HG02884 (cell line): ENCODE data around the gene PHLDB3.
"Not testable (repeated sequence)": the region's sequence is repeated elsewhere in the genome, so short reads cannot be mapped to it uniquely, and the experiment has no call there.

Source experiments
- ATAC-seq: cut with Tn5 transposase; IDR thresholded peaks from one replicate; pipeline ENCODE4 v1.9.1; 2021; ENCODE audit warnings: mild to moderate bottlenecking, moderate library complexity; ENCODE audit not compliant: unreplicated experiment

The PHLDB3 gene

DNA sequence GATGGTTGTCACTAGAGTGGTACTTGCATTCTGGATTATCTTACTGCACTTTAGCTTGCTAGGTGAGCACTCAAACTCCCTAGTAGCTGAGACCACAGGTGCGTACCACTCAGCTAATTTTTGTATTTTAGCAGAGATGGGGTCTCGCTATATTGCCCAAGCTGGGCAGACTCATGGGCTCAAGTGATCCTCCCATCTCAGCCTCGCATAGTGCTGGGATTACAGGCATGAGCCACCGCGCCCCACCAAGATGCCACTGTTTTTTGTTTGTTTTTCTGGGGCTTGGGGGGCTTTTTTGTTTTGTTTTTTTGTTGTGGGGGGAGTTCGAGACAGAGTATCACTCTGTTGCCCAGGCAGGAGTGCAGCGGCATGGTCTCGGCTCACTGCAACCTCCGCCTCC is 56.9 kb downstream of the PHLDB3 start:
- no peak for ATAC-seq

DNA sequence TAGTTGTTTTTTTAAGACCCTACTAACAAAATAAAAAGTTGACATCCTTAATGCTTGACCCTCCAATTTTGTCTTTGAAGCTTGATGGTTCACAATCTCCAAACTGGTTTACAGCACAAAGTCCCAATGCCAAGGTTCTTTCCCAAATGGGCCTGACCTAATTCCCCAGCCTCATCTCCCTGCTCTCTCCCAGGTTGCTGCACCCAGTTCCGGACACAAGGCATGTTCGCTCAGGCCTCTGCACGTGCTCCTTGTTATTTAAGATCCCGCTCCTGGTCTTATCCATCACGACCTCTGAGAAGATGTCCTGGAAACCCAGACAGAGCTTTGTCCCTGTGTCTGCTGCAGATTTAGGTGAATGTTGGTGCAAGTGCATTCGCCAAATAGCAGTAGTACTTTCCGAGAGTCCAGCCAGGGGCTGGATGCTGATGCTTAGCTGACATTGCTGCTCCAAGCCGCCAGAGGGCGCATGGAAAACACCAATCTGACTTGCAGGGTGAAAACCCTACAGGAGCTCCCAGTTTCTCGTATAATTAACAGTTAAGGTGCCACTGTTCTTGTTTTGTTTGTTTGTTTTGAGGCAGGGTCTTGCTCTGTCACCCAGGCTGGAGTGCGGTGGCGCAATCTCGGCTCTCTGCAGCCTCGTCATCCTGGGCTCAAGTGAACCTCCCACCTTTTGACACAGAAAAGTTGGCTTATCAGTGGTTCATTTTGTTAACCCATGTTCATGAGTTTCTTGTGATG is 57.6 kb downstream of the PHLDB3 start:
- ATAC-seq: no peak

DNA sequence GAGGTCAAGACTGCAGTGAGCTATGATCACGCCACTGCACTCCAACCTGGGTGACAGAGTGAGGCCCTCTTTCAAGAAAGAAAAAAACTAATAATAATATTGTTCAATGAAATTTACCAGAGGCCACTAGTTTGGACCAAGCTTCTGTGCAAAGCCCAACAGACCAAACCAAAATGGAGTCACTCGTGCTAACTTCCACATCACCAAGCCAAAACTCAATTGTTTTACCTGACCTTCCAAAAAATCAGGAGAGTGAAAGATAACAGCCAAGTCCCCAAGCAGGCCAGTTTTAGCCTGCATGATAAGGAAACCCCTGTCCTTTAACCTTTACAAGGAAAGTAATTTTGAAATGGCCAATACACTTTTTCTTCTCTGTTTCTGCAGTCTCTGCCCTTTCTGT is 59.1 kb downstream of the PHLDB3 start:
- ATAC-seq: no peak

DNA sequence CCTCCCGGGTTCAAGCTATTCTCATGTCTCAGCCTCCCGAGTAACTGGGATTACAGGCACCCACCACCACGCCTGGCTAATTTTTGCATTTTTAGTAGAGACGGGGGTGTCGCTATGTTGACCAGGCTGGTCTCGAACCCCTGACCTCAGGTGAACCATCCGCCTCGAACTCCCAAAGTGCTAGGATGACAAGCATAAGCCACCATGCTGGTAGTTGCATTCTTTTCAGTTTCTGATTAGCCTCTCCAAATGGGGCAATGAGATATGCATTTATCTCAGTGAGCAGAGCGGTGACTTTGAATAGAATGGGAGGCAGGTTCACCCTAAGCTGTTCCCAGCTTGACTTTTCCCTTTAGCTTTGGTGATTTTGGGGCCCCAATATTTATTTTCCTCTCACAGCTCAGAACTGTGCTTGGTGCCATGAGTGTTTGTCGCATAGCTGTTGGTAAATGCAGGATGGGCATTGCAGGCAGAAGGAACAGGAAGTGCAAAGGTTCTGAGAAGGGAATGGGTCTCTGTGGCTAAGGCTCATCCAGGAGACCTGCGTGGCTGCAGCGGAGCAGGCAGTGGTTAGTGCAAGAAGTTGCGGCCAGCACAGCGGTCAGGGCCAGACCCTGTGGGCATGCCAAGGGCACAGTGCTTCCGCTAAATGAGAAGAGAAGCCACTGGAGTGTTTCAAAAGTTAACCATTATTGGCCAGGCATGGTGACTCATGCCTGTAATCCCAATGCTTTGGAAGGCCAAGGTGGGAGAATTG is 59.8 kb downstream of the PHLDB3 start:
- no peak for ATAC-seq

DNA sequence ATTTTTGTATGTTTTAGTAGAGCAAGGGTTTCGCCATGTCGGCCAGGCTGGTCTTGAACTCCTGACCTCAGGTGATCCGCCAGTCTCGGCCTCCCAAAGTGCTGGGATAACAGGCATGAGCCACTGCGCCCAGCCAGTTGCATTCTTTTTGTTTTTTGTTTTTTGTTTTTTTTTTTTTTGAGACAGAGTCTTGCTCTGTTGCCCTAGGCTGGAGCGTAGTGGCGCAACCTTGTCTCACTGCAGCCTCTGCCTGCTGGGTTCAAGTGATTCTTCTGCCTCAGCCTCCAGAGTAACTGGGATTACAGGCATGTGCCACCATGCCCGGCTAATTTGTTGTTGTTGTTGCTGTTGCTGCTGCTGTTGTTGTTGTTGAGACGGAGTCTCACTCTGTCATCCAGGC is 60.5 kb downstream of the PHLDB3 start:
- ATAC-seq: not testable (repeated sequence)

DNA sequence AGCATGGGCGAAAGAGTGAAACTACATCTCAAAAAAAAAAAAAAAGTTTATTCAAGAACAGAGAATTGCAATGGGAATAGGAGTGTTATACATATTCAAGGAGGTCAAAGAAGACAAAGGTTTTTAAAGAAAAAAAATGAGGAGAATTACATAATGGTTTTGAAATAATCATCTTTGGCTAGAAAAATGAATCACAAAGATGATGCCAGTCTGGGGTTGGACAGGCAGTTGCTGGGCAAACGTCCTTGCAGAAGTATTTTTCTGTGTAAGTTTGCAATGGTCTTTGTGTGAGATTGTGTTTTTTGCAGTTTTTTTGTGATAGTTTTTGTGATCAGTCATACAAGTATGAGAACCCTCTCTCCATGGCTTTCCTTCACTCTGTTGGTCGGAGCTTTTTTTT is 62.8 kb downstream of the PHLDB3 start:
- ATAC-seq: no peak

DNA sequence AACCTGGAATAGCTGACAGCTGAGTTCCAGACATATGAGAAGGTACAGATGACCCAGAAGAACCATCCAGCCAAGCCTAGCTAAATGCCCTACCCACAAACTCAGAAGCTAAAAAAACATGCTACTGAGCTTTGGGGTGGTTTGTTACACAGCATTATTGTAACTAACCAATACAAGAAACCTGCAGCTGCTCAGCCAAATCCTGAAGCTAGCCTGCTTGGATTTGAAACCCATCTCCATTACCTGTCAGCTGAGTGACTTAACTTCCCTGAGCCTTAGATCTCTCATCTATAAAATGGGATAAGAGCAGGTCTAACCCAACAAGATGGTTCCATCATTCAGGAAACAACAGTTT is 64.9 kb downstream of the PHLDB3 start:
- ATAC-seq: no peak

DNA sequence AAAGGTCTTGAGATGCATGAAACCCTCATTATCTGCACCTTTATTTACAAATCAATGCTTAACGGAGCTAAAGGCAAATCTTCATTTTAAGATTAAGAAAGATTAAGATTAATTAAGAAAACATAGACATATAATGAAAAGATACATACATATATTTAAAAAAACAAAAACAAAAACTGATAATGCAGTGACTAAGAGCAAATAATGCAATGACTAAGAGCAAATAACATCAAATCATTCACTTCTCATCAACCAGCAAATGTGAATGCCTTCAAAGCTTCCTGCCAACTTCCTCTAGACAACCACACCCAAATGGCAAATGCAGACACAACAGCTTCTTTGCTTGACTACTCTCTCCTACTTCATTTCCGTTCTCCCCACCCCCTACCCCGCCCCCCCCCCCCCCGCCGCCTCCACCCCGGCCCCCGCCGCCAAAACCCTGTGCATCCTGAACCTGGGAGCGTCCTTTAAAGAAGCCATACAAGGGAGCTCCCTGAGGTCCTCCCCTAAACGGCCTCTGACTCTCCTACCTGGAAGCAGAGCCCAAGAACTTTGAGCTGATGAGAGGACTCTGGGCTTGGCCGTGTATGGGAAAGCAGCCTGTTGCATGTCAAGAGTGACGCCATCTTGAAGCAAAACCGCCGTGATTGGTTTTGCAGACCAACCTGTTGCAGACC is 65.4 kb downstream of the PHLDB3 start:
- ATAC-seq: no peak

DNA sequence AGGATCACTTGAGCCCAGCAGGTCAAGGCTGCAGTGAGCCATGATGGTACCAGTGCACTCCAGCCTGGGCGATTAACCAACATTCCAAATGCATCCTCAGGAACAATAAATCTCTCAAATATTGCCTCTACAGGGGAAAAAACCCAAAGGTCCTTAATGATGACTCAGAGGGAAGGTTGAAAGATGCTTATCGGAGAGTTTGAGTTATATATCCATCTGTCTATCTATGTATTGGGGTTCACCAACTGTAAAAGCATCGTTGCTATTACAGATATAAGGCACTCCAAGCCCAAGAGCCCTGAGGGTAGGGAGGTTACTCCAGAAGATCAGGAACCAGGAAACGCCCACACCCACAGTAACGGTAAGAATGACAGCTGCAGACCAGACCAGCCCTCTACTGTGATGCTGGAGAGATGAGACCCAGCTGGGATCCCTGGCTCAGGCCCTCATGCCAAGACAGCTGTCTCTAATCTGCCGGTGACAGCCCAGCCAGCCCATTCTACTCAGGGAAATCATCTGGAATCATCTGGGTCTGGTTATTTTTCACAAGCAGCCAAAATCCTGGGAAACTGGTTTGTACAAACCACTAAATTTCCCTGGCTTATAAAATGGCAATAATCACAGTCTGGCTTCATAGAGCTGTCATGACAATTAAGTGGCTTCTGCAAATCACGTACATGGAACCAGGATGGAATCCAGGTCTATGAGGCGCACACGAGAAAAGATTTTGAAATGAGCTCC is 66.1 kb downstream of the PHLDB3 start:
- no peak for ATAC-seq

DNA sequence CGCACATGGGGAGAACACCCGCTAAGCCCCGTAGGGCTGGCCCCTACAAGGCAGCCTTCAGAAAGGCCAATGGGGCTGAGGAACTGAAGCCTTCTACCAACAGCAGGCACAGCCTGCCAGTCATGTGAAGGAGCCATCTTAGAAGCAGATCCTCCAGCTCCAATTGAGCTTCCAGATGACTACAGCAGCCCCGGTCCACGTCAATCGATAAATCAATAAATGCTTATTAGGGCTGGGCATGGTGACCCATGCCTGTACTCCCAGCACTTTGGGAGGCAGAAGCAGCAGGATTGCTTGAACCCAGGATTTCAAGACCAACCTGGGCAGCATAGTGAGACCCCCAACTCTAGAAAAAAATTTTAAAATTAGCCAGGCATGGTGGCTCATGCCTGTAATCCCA is 66.8 kb downstream of the PHLDB3 start:
- ATAC-seq: no peak

DNA sequence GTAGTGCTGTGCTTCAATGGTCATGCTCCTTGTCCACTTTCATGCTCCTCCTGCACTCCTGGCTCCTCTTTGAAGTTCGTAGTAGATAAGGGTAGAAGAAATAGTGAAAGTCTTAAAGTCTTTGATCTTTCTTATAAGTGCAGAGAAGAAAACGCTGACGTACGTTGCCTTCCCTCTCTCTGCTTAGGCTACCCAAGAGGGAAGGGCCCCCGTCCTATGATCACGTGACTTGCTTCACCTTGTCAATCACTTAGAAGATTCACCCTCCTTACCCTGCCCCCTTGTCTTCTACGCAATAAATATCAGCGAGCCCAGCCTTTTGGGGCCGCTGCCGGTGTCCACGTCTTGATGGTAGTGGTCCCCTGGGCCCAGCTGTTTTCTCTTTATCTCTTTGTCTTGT is 67.3 kb downstream of the PHLDB3 start:
- not testable (repeated sequence) for ATAC-seq

DNA sequence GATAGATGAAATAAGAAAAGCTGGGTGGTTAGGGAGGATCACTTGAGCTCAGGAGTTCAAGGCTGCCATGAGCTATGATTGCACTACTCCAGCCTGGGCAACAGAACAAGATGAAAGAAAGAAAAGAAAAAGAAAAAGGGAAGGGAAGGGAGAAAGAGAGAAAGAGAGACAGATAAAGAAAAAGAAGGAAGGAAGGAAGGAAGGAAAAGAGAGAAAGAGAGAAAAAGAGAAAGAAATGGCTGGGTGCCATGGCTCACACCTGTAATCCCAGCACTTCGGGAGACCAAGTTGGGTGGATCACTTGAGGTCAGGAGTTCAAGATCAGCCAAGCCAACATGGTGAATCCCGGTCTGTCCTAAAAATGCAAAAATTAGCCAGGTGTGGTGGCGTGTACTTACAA is 68.8 kb downstream of the PHLDB3 start:
- no peak for ATAC-seq

DNA sequence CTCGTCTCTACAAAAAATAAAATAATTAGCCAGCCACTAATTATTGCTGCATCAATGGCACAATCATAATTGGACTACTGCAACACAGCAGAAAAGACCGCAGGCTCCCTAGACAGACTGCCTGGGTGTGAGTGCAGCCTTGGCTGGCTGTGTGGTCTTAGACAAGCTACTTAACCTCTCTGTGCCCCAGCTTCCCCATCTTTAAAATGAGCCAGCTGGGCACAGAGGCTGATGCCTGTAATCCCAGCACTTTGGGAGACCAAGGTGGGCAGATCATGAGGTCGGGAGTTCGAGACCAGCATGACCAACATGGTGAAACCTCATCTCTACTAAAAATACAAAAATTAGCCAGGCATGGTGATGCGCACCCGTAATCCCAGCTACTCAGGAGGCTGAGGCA is 70.9 kb downstream of the PHLDB3 start:
- no peak for ATAC-seq

DNA sequence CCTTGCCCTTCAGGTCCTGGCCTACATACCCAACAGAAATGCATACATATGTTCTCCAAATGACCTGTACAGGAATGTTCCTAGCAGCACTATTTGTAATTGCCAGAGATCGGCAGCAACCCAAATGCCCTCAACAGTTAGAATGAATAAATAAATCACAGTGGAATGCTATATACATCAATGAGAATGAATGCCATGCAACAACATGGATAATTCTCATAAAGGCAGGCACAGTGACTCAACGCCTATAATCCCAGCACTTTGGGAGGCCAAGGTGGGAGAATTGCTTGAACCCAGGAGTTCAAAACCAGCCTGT is 71.2 kb downstream of the PHLDB3 start:
- ATAC-seq: no peak

DNA sequence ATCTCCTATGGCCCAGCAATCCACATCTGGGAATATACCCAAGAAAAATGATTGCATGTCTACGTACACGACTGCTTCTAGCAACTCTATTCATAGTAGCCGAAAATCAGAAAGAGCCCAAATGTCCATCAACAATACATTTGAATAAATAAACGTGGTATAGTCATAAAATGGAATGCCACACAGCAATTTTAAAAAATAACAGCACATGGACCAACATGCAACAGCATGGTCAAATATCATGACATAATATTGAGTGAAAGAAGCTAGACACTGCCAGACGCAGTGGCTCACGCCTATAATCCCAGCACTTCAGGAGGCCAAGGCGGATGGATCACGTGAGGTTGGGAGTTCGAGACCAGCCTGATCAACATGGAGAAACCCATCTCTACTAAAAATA is 73.6 kb downstream of the PHLDB3 start:
- ATAC-seq: no peak

DNA sequence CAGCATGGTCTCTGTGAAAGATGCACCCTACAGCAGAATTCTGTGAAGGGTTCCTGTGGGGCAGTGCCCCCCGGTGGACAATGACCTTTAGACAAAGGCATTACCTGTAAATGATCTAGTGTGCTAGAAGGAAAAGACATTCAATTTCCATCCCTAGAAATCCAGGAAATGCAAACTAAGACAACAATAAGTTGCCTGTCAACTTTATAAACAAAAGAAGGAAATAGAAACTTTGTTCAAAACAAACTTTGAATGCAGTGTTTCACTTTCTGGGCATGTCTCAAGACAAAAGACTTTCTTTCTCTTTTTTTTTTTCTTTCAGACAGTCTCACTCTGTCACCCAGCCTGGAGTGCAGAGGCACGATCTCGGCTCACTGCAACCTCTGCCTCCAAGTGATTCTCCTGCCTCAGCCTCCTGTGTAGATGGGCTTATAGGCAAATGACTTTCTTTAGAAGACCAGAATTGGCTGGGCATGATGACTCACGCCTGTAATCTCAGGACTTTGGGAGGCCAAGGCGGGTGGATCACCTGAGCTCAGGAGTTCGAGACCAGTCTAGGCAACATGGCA is 74.3 kb downstream of the PHLDB3 start:
- ATAC-seq: no peak

DNA sequence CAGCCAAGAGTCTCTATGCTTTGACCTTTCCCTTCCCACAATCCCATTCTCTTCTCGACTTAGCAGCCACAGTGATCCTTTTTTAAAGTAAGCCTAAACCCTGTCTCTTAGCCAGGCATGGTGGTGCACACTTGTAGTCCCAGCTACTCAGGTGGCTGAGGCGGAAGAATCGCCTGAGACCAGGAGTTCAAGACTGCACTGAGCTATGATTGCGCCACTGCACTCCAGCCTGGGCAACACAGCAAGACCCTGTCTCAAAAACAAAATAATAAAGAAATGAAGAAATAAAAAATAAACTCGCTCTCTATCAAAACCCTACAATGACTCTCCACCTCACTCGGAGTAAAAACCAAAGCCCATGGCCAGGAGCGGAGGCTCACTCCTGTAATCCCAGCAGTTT is 75.2 kb downstream of the PHLDB3 start:
- no peak for ATAC-seq

DNA sequence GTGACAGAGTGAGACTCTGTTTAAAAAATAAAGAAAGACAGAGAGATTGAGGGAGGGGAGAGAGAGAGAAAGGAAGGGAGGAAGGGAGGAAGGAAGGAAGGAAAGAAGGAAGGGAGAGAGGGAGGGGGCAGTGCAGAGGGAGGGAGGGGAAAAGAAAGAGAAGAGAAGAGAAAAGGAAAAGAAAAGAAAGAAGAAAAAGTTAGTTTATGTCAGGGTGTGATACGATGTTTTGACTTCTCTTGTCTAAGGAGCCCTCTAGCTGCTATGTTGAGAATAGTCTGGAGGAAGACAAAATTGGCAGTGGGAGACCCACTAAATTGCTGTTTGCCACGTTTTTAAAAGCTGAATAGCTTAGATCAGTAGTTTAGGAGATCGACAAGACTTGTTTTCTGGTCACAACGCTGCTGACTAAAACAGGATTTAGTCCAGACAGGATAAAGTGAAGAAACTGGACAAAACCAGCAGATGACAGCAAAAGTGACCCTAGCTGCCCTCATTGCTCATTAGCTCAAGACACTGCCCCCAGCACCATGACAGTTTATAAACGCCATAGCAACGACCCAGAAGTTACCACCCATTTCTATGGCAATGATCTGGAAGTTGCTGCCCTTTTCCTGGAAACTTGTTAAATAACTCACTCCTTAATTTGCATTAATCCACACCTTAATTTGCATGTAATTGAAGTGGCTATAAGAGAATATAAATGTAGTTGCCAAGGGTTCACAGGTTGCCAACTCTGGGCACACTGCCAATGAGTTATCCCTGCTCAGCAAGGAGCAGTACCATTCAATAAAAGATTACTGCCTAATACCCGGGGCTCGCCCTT is 78.8 kb downstream of the PHLDB3 start:
- ATAC-seq: no peak
